GM12878 (cell line): ENCODE measurements around the gene NME8. TPM values are rescaled to one million over a fixed set of nuclear protein-coding genes. Genes with fewer than 3 reads are reported as not detected.

Source experiments
- ATF2 ChIP-seq: IDR thresholded peaks from 2 replicates; pipeline ENCODE4 v1.6.1; 2012; ENCODE audit warnings: low read length, inconsistent platforms
- BHLHE40 ChIP-seq, 2 experiments: fragments of 450-650 bp in 1 of 2; IDR thresholded peaks; 2 replicates each; pipeline ENCODE4 v1.6.1; 2011 to 2017; ENCODE audit warnings: low read depth in 2 of 2, borderline replicate concordance in 1 of 2, improper control_type of control experiment in 1 of 2, low read length in 1 of 2, mild to moderate bottlenecking in 1 of 2
- CEBPZ ChIP-seq: fragments of 150-350 bp; IDR thresholded peaks from 2 replicates; pipeline ENCODE4 v1.6.1; 2016; ENCODE audit warnings: low read depth, low read length
- EED ChIP-seq: sonication (generic); IDR thresholded peaks from 2 replicates; pipeline ENCODE4 v1.6.1; 2016; ENCODE audit warnings: antibody characterized with exemption, low read depth
- EGR1 ChIP-seq, 2 experiments: IDR thresholded peaks; 1 replicate in 1 of 2; 2 replicates in 1 of 2; pipeline ENCODE4 v1.6.1; 2011 to 2012; ENCODE audit warnings: low read depth in 2 of 2, low read length in 2 of 2, borderline replicate concordance in 1 of 2, mild to moderate bottlenecking in 1 of 2, moderate library complexity in 1 of 2
- ESRRA ChIP-seq: IDR thresholded peaks from 2 replicates; pipeline ENCODE4 v1.6.1; 2012; ENCODE audit warnings: mild to moderate bottlenecking, low read length, improper control_type of control experiment
- IRF4 ChIP-seq: IDR thresholded peaks from 2 replicates; pipeline ENCODE4 v1.6.1; 2011; ENCODE audit warnings: low read depth, low read length
- KLF5 ChIP-seq: fragments of 450-650 bp; IDR thresholded peaks from 2 replicates; pipeline ENCODE4 v1.6.1; 2014; ENCODE audit warnings: mild to moderate bottlenecking; ENCODE audit not compliant: partially characterized antibody
- MLLT1 ChIP-seq: fragments of 450-650 bp; IDR thresholded peaks from 2 replicates; pipeline ENCODE4 v1.6.1; 2016; ENCODE audit warnings: mild to moderate bottlenecking
- PBX3 ChIP-seq: IDR thresholded peaks from 2 replicates; pipeline ENCODE4 v1.6.1; 2011; ENCODE audit warnings: mild to moderate bottlenecking, low read depth, low read length, moderate library complexity; ENCODE audit not compliant: insufficient replicate concordance
- PRDM15 ChIP-seq: fragments of 450-650 bp; formaldehyde crosslinking; IDR thresholded peaks from 2 replicates; pipeline ENCODE4 v1.4.0; 2020; ENCODE audit warnings: mild to moderate bottlenecking, moderate library complexity
- SMC3 ChIP-seq: IDR thresholded peaks from 2 replicates; pipeline ENCODE4 v1.6.1; 2011; ENCODE audit warnings: low read length, improper control_type of control experiment, borderline replicate concordance
- ZSCAN29 ChIP-seq: fragments of 450-650 bp; IDR thresholded peaks from 2 replicates; pipeline ENCODE4 v1.6.1; 2017; ENCODE audit warnings: mild to moderate bottlenecking, moderate library complexity
- polyA plus RNA-seq, 11 experiments: library from polyadenylated mRNA; depleted of rRNA in 4 of 11; unstranded in 6 of 11; stranded (reverse) in 5 of 11; fragments of >200 nt; fragmentation: Nextera tagmentation in 4 of 11; fragmentation: Illumina TruSeq in 1 of 11; extraction: Ambion mirVana in 4 of 11; extraction: Trizol in 1 of 11; gene quantifications; 1 replicate in 1 of 11; 2 replicates in 10 of 11; pipeline versions ENCODE4 v1.2.1 to v1.2.3, GENCODE V29; 2011 to 2016; ENCODE audit warnings: inconsistent platforms in 2 of 11, missing spikeins in 2 of 11, low read depth in 1 of 11
- total RNA-seq, 4 experiments: library from RNA; depleted of rRNA in 3 of 4; stranded (reverse); fragments of >200 nt in 3 of 4; fragmentation: Illumina TruSeq in 1 of 4; extraction: Trizol in 1 of 4; gene quantifications; 2 replicates each; pipeline versions ENCODE4 v1.2.1 to v1.2.3, GENCODE V29; 2013 to 2021
- TF ChIP-seq, protein P1 (sequence below): fragments of 450-650 bp; IDR thresholded peaks from 2 replicates; pipeline ENCODE4 v1.6.1; 2017; ENCODE audit warnings: antibody characterized with exemption, mild to moderate bottlenecking, moderate library complexity

Gene NME8
- total and polyA plus RNA-seq, 10 of the 15 experiments (the other 5 are each of a cell fraction or from before 2014, with no cell fraction given): 0.03 to 3.5 (median 0.52) TPM; not detected in 2

DNA sequence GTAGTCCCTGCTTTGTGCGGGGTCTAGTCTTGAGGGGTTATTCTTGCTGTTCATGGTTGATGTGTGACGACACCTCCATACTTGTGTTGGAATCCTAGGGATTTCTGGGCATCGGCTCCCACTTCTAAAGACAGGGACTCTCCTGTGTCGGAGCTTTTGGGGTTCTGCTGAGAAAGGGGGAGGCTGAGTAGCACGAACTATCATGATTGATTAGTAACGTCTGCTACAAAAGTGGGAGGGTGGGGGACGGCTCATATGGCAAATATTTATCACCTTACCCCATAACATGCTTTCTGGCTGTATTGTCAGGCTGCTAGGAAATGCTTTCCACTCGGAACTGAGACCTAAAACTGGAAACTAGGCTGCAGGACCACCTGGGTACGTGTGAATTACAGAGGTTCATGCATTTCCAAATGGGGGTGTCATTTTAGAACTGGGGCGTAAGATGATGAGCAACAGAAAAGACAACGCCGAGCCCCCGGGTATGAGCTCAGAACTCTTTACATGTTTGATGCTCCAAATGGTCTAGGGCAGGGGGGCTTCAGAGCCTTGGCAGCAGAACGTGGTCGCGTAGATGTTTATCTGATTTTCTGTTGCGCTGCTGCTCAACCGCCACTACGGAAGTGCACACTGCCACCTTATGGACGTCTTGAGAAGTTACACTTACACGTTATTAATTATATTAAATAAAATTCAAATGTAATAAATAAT is 15.1 kb upstream of the NME8 start (continued):
- TF ChIP-seq CEBPZ (no peak), ZSCAN29 (no peak), EGR1 (IDR thresholded peaks at IDR 0.05; ENCODE audit: borderline replicate concordance in 1 of 2, low read depth in 2 of 2, low read length in 2 of 2) (no peak), EED (no peak), MLLT1 (peak; percentile 98), SMC3 (peak; percentile 88), ESRRA (no peak), KLF5 (no peak), IRF4 (no peak), PBX3 (no peak), ATF2 (no peak), BHLHE40 (IDR thresholded peaks at IDR 0.05; ENCODE audit: borderline replicate concordance in 1 of 2, low read depth in 2 of 2, low read length in 1 of 2) (no peak), PRDM15 (CRISPR knock-in tag) (no peak)
- TF ChIP-seq, protein P1, sequence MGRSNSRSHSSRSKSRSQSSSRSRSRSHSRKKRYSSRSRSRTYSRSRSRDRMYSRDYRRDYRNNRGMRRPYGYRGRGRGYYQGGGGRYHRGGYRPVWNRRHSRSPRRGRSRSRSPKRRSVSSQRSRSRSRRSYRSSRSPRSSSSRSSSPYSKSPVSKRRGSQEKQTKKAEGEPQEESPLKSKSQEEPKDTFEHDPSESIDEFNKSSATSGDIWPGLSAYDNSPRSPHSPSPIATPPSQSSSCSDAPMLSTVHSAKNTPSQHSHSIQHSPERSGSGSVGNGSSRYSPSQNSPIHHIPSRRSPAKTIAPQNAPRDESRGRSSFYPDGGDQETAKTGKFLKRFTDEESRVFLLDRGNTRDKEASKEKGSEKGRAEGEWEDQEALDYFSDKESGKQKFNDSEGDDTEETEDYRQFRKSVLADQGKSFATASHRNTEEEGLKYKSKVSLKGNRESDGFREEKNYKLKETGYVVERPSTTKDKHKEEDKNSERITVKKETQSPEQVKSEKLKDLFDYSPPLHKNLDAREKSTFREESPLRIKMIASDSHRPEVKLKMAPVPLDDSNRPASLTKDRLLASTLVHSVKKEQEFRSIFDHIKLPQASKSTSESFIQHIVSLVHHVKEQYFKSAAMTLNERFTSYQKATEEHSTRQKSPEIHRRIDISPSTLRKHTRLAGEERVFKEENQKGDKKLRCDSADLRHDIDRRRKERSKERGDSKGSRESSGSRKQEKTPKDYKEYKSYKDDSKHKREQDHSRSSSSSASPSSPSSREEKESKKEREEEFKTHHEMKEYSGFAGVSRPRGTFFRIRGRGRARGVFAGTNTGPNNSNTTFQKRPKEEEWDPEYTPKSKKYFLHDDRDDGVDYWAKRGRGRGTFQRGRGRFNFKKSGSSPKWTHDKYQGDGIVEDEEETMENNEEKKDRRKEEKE: no peak
